H1 (cell line): ENCODE measurements around the gene SMIM44. TPM values are rescaled to one million over a fixed set of nuclear protein-coding genes. Genes with fewer than 3 reads are reported as not detected.

Source experiments
- CTBP2 ChIP-seq: IDR thresholded peaks from 2 replicates; pipeline ENCODE4 v1.7.0; 2011; ENCODE audit warnings: borderline replicate concordance, mild to moderate bottlenecking, moderate library complexity, mixed read lengths, low read length; ENCODE audit not compliant: insufficient read depth, insufficient read length
- FOSL1 ChIP-seq: IDR thresholded peaks from 2 replicates; pipeline ENCODE4 v1.6.1; 2011; ENCODE audit warnings: mild to moderate bottlenecking, low read depth, low read length, moderate library complexity; ENCODE audit not compliant: insufficient read depth
- NRF1 ChIP-seq: IDR thresholded peaks from 2 replicates; pipeline ENCODE4 v1.6.1; 2011; ENCODE audit warnings: mild to moderate bottlenecking, low read depth, low read length, improper control_type of control experiment
- SAP30 ChIP-seq: fragments of 300-600 bp; sonication (generic); IDR thresholded peaks from 2 replicates; pipeline ENCODE4 v1.7.1; 2012; ENCODE audit warnings: low read length, moderate library complexity, mild to moderate bottlenecking, inconsistent platforms; ENCODE audit not compliant: insufficient read depth, insufficient replicate concordance
- polyA plus RNA-seq, 7 experiments: library from polyadenylated mRNA; depleted of rRNA in 3 of 7; stranded (reverse) in 5 of 7; unstranded in 2 of 7; fragments of >200 nt in 5 of 7; fragments of 200-250 nt in 2 of 7; gene quantifications; 1 replicate in 5 of 7; 2 replicates in 1 of 7; 4 replicates in 1 of 7; pipeline versions ENCODE4 v1.2.1 to v1.2.3, GENCODE V29; 2011 to 2013; ENCODE audit warnings: missing spikeins in 2 of 7, mixed read lengths in 2 of 7
- total RNA-seq: library from RNA; stranded (reverse); fragmentation: NEBNext Ultra II Directional; extraction: Animal tissue kit (Norgen Biotek cat#: 25700); gene quantifications from 2 replicates; pipeline ENCODE4 v1.2.1, GENCODE V29; 2021

Gene SMIM44
- total and polyA plus RNA-seq, 2 of the 8 experiments (the other 6 are each of a cell fraction or from before 2014, with no cell fraction given): not detected

DNA sequence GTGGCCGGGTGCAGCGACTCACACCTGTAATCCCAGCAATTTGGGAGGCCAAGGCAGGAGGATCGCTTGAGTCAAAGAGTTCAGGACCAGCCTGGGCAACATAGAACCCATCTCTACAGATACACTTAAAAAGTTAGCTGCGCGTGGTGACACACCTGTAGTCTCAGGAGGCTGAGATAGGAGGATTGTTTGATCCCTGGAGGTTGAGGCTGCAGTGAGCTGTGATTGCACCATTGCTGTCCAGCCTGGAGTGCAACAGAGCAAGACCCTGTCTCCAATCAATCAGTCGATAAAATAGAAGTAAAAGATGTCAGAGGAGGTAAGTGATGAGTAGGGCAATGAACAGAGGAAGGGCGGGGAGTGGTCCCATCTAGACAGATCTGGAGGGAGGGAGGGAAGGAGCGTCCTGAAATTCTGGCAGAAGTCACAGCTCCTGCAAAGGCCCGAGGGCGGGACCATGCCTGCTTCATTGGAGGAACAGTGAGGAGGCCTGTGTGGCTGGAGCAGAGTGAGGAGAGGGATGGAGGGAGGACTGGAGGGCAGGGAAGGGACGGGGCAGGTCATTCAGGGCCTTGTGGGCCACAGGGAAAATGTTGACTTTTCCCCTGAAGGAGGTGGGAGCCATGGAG is 12.6 kb downstream of the SMIM44 start (continued):
- TF ChIP-seq FOSL1 (no peak), SAP30 (no peak), NRF1 (no peak), CTBP2 (no peak)
